GM12801 (cell line): ENCODE measurements around the gene OCIAD2.

Source experiments
- CTCF ChIP-seq: IDR thresholded peaks from one replicate; pipeline ENCODE4 v1.5.1; 2011; ENCODE audit warnings: control low read depth; ENCODE audit not compliant: insufficient read length; ENCODE audit errors: extremely low read depth

OCIAD2 gene

GRCh38 chr4:48898733-48899431 is 7.7 kb downstream of the OCIAD2 start:
- no peak for TF ChIP-seq CTCF

GRCh38 chr4:48896845-48897244 is 9.7 kb downstream of the OCIAD2 start:
- TF ChIP-seq CTCF = no peak

- TF ChIP-seq CTCF = no peak
Observed at GRCh38 chr4:48891028-48891619, 15.4 kb downstream of the OCIAD2 start.

- no peak for TF ChIP-seq CTCF
Observed at GRCh38 chr4:48879561-48880442, 26.8 kb downstream of the OCIAD2 start.

- TF ChIP-seq CTCF = no peak
Observed at GRCh38 chr4:48877827-48878535, 28.6 kb downstream of the OCIAD2 start.

GRCh38 chr4:48863728-48864127 is 42.8 kb downstream of the OCIAD2 start:
- no peak for TF ChIP-seq CTCF

- TF ChIP-seq CTCF = no peak
Observed at GRCh38 chr4:48862661-48863060, 43.9 kb downstream of the OCIAD2 start.
